Spleen (tissue), 7 donors: ENCODE measurements around the gene ADARB2.

ENCODE experiments used
- POLR2A ChIP-seq, 3 donors: fragments of 450-650 bp; IDR thresholded peaks; one replicate each; pipeline ENCODE4 v1.5.1; 2017; ENCODE audit warnings: antibody characterized with exemption in 3 of 3, mild to moderate bottlenecking in 1 of 3
- TF ChIP-seq, protein P1 (sequence below), 11 experiments: fragments of 200-600 bp in 7 of 11; fragments of 450-650 bp in 4 of 11; sonication (generic) in 4 of 11; IDR thresholded peaks in 8 of 11; conservative IDR thresholded peaks in 3 of 11; 1 replicate in 7 of 11; 2 replicates in 4 of 11; pipeline versions ENCODE4 v1.4.0 to v1.8.0; 2016 to 2021; ENCODE audit warnings: antibody characterized with exemption in 11 of 11, inconsistent platforms in 4 of 11, mild to moderate bottlenecking in 1 of 11
- donor health status: DM: no; HTN: no; CAD: no; lungs with moderate emphysema.
- donor health status: DM: no; HTN: no; CAD: no.
- donor health status: DM: no; HTN: no; CAD: no.

DNA sequence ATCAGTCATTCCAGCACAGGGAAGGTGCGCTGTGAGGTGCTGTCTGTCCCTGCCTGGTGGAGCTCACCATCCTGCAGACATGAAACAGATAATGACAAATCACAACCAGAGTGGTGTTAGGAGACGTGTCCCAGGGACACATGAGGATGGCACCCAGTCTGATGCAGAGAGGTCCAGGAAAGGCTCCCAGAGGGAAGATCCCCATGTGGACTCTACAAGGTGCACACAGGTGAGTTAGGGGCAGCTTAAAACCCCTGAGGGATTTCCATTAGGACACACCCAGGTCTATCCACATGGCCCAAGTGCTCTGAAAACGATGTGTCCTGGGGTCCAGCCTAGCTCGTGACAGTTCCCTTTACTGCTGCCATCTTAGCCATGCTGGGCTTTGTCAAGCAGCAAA lies 91.4 kb downstream of the ADARB2 start:
- no peak for TF ChIP-seq POLR2A (IDR thresholded peaks at IDR 0.05)
- TF ChIP-seq, protein P1, sequence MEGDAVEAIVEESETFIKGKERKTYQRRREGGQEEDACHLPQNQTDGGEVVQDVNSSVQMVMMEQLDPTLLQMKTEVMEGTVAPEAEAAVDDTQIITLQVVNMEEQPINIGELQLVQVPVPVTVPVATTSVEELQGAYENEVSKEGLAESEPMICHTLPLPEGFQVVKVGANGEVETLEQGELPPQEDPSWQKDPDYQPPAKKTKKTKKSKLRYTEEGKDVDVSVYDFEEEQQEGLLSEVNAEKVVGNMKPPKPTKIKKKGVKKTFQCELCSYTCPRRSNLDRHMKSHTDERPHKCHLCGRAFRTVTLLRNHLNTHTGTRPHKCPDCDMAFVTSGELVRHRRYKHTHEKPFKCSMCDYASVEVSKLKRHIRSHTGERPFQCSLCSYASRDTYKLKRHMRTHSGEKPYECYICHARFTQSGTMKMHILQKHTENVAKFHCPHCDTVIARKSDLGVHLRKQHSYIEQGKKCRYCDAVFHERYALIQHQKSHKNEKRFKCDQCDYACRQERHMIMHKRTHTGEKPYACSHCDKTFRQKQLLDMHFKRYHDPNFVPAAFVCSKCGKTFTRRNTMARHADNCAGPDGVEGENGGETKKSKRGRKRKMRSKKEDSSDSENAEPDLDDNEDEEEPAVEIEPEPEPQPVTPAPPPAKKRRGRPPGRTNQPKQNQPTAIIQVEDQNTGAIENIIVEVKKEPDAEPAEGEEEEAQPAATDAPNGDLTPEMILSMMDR (IDR thresholded peaks at IDR 0.05 in 8 of 11, conservative IDR thresholded peaks at IDR 0.05 in 3 of 11), result no peak
